ENCODE data around the gene TGFBR2. TPM values are rescaled to one million over a fixed set of nuclear protein-coding genes. Genes with fewer than 3 reads are reported as not detected.

Gene TGFBR2
- total RNA-seq, 2 donors from 2014 or later = 45.0 to 74.1 TPM

- peaks cover 59 to 69% of the 10 kb centered on the region in 2 donors for H3K36me3 Mint-ChIP-seq
- ATAC-seq (peak; percentile 55 to 64), DNase-seq (ENCODE audit: low spot score in 2 of 2) (peak in 1 of 2 donors; percentile 46)
- H3K9me3 Mint-ChIP-seq = peaks cover 0 to 7% of the 10 kb centered on the region in 2 donors
- peak overlapping the region; percentile 89 to 97 for H3K27ac Mint-ChIP-seq
Measured at GRCh38 chr3:30655187-30655812, 48.9 kb downstream of the TGFBR2 start.

DNA sequence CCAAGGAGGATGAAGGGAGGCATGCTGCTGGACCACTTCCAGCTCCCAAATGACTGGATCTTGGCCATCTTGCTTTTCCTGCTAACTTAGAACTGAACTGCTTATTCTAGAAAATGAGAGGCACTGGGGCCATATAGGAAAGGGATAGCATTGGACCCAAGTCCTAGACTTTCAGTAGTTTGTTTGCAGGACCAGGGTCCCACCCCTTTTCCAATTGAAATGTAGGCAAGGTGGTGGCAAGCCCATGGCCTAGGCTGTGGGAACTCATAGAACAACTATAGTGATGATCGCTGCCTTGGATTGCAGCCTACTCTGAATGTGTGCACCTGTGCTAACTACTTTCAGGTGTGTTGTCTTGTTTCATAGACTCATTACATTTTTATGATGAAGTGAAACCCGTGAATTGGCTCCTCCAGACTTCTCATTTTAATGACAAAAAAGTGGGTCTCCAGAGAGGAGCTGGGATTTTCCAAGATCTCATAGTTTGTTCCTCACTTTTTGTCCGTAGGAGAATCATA is 50.3 kb downstream of the TGFBR2 start:
- ATAC-seq = no peak
- Mint-ChIP-seq H3K27ac (peak overlapping the region; percentile 89 to 97), H3K9me3 (peaks cover 0 to 3% of the 10 kb centered on the region in 2 donors), H3K36me3 (peaks cover 57 to 68% of the 10 kb centered on the region in 2 donors)
- DNase-seq (ENCODE audit: low spot score in 2 of 2) = no peak

DNA sequence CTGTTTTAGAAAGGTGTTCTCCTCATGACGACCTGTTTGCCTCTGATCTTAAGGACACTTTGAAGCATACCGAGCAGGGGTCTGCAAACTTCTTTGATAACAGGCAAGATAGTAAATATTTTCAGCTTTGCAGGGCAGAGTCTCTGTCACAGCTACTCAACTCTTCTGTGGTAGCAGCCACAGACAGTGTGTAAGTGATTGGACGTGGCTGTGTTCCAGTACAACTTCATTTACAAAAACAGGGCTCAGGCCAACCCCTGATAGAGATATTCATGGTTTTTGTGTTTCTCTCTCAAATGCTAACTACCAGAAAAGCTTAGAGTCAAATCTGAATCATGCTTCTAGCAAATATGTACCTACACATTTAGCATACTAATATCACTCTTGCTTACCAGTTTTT is 51.5 kb downstream of the TGFBR2 start:
- H3K36me3 Mint-ChIP-seq = peaks cover 52 to 73% of the 10 kb centered on the region in 2 donors
- DNase-seq (ENCODE audit: low spot score in 2 of 2) = peak in 1 of 2 donors; percentile 42
- ATAC-seq = peak; percentile 49 to 62

DNA sequence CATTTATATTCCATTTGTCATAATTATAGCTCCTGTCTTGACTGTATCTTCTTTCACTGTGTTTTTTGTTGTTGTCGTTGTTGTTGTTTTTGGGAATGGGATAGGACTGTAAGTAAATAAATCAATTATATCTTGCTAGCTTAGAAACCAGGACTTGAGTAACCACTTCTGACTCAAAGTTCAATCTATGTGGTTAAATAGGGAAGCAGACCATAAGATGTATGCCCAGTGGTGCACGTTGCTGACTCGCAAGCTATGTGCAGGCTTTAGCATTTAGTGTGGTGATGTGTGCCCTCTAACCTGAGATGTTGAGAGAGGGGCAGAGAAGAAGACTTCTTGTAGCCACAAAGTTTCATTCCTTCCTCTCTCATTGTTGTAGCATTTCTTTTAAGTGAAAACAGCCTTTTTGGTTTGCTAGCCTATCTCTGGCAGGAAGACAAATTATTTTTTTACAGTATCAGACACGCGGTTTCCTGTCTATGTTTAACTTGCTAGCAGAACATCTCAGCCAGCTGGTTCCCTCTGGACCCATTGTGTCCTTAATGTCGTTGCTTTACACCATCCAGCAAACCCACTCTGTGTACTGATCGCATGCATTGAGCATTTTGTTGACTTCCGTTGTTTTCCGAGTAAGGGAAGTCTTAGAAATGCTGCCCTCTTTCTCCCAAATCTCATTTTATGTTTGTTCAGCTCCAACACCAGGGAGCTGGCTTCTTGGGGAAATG is 52.1 kb downstream of the TGFBR2 start:
- H3K27ac Mint-ChIP-seq = peak overlapping the region; percentile 89 to 97
- H3K36me3 Mint-ChIP-seq = peaks cover 56 to 77% of the 10 kb centered on the region in 2 donors
- DNase-seq (ENCODE audit: low spot score in 2 of 2) (peak in 1 of 2 donors; percentile 54), ATAC-seq (peak; percentile 72 to 74)
- peaks cover 0 to 3% of the 10 kb centered on the region in 2 donors for H3K9me3 Mint-ChIP-seq

More for the DNA sequence above, 51.5 kb downstream of the TGFBR2 start:
- Mint-ChIP-seq H3K27ac (peak overlapping the region; percentile 89 to 97), H3K9me3 (peaks cover 0 to 3% of the 10 kb centered on the region in 2 donors)

- no peak for ATAC-seq
- H3K36me3 Mint-ChIP-seq = peaks cover 61 to 78% of the 10 kb centered on the region in 2 donors
- peak overlapping the region; percentile 95 to 97 for H3K27ac Mint-ChIP-seq
- peaks cover 0 to 3% of the 10 kb centered on the region in 2 donors for H3K9me3 Mint-ChIP-seq
- no peak for DNase-seq (ENCODE audit: low spot score in 2 of 2)
Measured at GRCh38 chr3:30659270-30660130, 53.1 kb downstream of the TGFBR2 start.

DNA sequence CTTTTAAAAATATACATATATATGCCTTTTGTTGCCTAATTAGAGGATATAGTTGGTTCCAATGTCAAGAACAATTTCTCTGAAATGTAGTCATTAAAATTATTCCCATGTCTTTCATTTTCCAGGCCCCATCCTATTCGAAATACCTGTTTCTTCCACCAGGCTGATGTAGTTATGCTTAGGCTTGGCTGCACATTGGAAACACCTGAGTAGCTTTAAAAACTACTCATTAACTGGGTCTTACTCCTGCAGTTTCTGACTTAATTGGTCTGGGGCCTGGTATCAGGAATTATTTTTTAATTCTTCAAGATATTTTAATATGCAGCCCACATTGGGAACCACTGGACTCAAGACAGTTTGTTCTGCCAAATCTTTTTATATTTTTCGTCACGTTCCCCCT is 53.7 kb downstream of the TGFBR2 start:
- Mint-ChIP-seq H3K36me3 (peaks cover 59 to 72% of the 10 kb centered on the region in 2 donors), H3K9me3 (peaks cover 0 to 3% of the 10 kb centered on the region in 2 donors), H3K27ac (peak overlapping the region; percentile 86 to 95)
- ATAC-seq = no peak
- no peak for DNase-seq (ENCODE audit: low spot score in 2 of 2)

GRCh38 chr3:30660656-30661055 is 54.3 kb downstream of the TGFBR2 start:
- H3K36me3 Mint-ChIP-seq = peaks cover 55 to 69% of the 10 kb centered on the region in 2 donors
- no peak for ATAC-seq
- H3K9me3 Mint-ChIP-seq = peaks cover 0 to 3% of the 10 kb centered on the region in 2 donors
- DNase-seq (ENCODE audit: low spot score in 2 of 2) = no peak
- H3K27ac Mint-ChIP-seq = peak overlapping the region; percentile 86 to 95

GRCh38 chr3:30661098-30661873 is 54.9 kb downstream of the TGFBR2 start:
- Mint-ChIP-seq H3K27ac (peak overlapping the region; percentile 86 to 95), H3K36me3 (peaks cover 49 to 63% of the 10 kb centered on the region in 2 donors), H3K9me3 (peaks cover 0 to 3% of the 10 kb centered on the region in 2 donors)
- DNase-seq (ENCODE audit: low spot score in 2 of 2) (no peak), ATAC-seq (peak; percentile 16 to 36)

- DNase-seq (ENCODE audit: low spot score in 2 of 2) = no peak
- ATAC-seq = no peak
- Mint-ChIP-seq H3K9me3 (peaks cover 0 to 3% of the 10 kb centered on the region in 2 donors), H3K36me3 (peaks cover 40 to 49% of the 10 kb centered on the region in 2 donors), H3K27ac (peak overlapping the region; percentile 86 to 93)
Measured at GRCh38 chr3:30662836-30663235, 56.4 kb downstream of the TGFBR2 start.

- Mint-ChIP-seq H3K27ac (peak overlapping the region; percentile 75 to 93), H3K9me3 (peaks cover 4 to 7% of the 10 kb centered on the region in 2 donors), H3K36me3 (peaks cover 49 to 58% of the 10 kb centered on the region in 2 donors)
- ATAC-seq = no peak
- no peak for DNase-seq (ENCODE audit: low spot score in 2 of 2)
Measured at GRCh38 chr3:30663533-30664241, 57.3 kb downstream of the TGFBR2 start.

- Mint-ChIP-seq H3K9me3 (peaks cover 4% of the 10 kb centered on the region in 2 donors), H3K36me3 (peaks cover 42 to 58% of the 10 kb centered on the region in 2 donors), H3K27ac (peak overlapping the region; percentile 75 to 93)
- ATAC-seq = no peak
- DNase-seq (ENCODE audit: low spot score in 2 of 2) = no peak
Measured at GRCh38 chr3:30664459-30664858, 58.1 kb downstream of the TGFBR2 start.

- Mint-ChIP-seq H3K36me3 (peaks cover 42 to 60% of the 10 kb centered on the region in 2 donors), H3K27ac (peak overlapping the region; percentile 75 to 93), H3K9me3 (peaks cover 4% of the 10 kb centered on the region in 2 donors)
- ATAC-seq = peak; percentile 10 to 35
- no peak for DNase-seq (ENCODE audit: low spot score in 2 of 2)
Measured at GRCh38 chr3:30664884-30665283, 58.5 kb downstream of the TGFBR2 start.

DNA sequence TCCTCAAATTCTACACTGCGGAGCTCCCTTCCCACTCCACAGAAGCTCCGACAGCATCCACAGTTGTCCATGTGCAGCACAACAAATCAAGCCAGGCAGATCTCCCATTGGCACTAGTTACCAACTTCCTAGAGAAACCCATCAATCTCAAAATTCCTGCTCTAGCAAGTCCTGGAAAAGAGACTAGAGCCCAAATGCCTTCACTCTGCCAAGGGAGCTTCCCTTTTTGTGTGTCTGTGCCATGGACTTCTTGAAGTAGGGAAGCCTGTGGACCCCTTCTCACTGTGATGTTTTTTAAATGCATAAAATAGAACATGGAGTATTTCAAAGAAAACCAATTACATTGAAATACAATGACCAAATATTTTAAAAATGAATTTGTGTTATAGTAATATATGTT is 59.1 kb downstream of the TGFBR2 start:
- peaks cover 47 to 66% of the 10 kb centered on the region in 2 donors for H3K36me3 Mint-ChIP-seq
- peaks cover 4% of the 10 kb centered on the region in 2 donors for H3K9me3 Mint-ChIP-seq
- H3K27ac Mint-ChIP-seq = peak overlapping the region; percentile 27 to 75
- ATAC-seq (no peak), DNase-seq (ENCODE audit: low spot score in 2 of 2) (no peak)

GRCh38 chr3:30666572-30667279 is 60.3 kb downstream of the TGFBR2 start:
- H3K36me3 Mint-ChIP-seq = peaks cover 46 to 66% of the 10 kb centered on the region in 2 donors
- peak overlapping the region; percentile 78 to 84 for H3K27ac Mint-ChIP-seq
- DNase-seq (ENCODE audit: low spot score in 2 of 2) (no peak), ATAC-seq (peak in 1 of 2 donors; percentile 27)
- peaks cover 4% of the 10 kb centered on the region in 2 donors for H3K9me3 Mint-ChIP-seq
